HG02763 (cell line): ENCODE results near the gene TNFRSF9.
"Not testable (repeated sequence)": the region's sequence is repeated elsewhere in the genome, so short reads cannot be mapped to it uniquely, and the experiment has no call there.

Source experiments
- ATAC-seq: cut with Tn5 transposase; IDR thresholded peaks from one replicate; pipeline ENCODE4 v1.9.1; 2021; ENCODE audit warnings: mild to moderate bottlenecking, moderate library complexity; ENCODE audit not compliant: unreplicated experiment

The TNFRSF9 gene

DNA sequence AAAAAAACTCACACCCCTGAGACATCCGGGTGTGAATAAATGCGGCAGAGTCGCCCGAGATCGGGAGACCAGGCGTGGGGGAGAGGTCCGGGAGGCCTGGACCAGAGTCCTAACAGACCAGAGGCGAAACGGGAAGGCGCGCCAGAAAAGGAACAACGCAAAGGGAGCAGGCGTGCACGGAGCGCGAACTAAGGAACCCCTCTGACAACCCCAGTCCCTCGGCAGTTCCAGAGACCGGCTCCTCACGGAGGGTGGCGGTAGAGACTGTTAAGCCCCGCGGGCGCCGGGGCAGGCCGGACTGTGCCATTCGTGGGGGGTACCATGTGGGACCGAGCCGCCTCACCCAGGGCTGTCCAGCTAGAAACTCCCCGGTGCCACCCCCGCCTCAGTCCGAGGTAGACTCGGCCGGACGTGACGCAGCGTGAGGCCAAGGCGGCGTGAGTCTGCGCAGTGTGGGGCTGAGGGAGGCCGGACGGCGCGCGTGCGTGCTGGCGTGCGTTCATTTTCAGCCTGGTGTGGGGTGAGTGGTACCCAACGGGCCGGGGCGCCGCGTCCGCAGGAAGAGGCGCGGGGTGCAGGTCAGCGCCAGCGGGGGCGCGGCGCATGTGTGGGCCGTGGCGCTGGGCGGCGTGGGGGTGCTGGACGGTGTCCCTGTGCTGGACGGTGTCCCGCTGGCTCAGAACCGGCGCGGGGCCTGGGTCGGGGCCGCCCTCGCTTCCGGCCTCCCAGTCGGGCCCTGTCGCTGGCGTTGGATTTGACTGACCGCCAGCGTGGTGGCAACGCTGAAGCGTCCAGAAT is 20.8 kb upstream of the TNFRSF9 start, which contains the start of gene PARK7:
Gene PARK7, plus strand, starts transcription at position 496 of the 798 bp plus-strand sequence. CDS start 1,075 bp downstream, outside the sequence.
- ATAC-seq: peak; percentile 93

DNA sequence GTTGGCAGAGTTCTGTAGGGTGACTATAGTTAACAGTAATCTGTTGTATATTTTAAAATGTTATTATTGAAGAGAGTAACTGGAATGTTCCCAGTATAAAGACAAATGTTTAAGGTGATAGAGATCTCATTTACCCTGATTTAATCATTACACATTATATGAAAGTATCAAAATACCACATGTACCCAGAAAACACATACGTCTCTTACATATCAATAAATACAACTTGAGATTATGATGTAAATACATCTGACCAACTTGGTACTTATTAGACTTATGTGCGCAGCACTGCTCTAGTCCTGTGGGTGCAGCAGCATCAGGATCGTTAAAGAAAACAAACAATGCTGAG is 20.2 kb upstream of the TNFRSF9 start:
- no peak for ATAC-seq

DNA sequence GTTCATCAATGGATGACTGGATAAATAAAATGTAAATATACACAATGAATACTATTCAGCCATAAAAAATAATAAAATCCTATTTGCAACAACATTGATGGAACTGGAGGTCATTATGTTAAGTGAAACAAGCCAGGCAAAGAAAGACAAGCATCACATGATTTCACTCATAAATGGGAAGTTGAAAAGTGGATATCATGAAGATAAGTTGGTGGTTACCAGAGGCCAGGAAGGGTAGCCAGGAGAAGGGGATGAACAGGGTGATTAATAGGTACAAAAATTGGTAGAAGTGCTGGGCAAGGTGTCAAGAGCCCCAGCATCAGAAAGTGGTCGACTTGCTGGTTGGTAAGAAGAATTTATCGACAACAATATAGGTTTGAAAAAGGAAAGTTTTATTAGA is 19.5 kb upstream of the TNFRSF9 start:
- no peak for ATAC-seq

DNA sequence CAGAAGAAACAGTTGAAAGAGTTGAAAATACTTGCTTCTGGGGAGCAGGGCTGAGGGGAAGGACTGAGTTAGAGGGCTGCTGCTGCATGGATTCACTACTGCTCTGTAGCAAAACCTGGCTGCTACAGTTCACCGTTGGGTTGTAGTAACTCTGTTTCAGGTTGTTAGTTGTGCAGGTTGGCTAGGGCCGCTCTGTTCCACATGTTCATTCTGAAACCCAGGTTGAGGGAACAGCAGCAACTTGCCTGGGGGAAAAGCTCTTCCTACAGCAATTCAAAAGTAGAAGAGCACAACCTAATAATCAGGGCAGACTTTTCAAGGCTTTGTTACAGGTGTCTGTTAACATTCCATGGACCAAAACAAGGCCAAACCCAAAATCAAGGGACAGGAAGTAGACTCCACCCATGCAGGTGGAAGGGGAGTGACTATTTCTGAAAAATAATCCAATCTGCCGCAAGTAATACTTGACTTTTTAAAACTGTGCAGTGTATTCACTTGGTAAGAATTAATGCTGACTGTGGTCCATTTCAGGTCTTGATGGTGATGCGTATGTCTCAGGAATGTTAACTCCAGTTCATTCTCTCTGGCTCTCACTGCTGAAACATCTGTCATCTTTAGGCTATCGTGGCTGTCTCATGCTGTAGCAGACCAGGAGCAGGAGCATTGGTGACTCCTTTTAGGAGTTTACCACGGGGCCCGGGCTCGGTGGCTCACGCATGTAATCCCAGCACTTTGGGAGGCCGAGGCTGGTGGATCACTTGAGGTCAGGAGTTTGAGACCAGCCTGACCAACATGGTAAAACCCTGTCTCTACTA is 15.8 kb upstream of the TNFRSF9 start:
- ATAC-seq: no peak

- no peak for ATAC-seq
Measured at GRCh38 chr1:7954683-7955082, 14.0 kb upstream of the TNFRSF9 start.

DNA sequence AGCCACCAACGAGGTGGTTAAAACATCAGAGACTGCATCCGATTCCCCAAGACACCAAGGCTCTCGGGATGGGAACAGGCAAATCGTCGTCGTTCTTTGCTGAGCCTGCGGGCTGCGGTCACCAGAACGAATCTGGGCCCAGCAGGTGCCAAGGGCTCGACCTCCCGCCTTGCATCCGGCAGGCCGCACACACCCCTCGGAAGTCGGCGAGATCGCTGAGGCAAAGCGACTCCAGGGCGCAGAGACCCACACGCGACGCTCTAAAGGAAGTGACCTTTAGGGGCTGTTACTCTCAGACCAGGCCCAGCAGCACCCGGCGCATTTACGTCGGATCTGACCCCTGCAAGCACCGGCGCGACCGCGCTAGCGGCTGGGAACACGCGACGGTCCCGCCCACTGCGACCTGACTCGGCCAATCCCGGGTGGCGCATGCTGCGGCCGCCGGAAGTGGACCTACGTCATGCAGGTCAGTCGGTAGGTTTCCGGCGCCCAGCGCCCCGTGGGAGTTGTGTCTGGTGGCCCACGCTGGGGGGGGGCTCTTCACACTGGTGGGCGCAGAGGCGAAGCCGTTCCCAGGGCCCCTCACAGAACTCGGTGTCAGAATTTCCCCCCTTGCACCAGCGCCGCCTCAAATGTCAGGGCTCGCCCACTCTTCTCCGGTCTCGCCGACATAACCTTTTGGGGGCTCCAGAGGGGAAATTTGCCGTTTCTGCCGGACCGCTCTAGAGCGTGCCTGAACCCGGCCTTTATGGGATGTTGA is 13.4 kb upstream of the TNFRSF9 start:
- ATAC-seq: peak; percentile 95

DNA sequence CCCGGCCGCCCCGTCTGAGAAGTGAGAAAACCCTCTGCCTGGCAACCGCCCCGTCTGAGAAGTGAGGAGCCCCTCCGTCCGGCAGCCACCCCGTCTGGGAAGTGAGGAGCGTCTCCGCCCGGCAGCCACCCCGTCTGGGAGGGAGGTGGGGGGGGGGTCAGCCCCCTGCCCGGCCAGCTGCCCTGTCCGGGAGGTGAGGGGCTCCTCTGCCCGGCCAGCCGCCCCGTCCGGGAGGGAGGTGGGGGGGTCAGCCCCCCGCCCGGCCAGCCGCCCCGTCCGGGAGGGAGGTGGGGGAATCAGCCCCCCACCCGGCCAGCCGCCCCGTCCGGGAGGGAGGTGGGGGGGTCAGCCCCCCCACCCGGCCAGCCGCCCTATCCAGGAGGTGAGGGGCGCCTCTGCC is 12.2 kb upstream of the TNFRSF9 start:
- ATAC-seq: not testable (repeated sequence)

DNA sequence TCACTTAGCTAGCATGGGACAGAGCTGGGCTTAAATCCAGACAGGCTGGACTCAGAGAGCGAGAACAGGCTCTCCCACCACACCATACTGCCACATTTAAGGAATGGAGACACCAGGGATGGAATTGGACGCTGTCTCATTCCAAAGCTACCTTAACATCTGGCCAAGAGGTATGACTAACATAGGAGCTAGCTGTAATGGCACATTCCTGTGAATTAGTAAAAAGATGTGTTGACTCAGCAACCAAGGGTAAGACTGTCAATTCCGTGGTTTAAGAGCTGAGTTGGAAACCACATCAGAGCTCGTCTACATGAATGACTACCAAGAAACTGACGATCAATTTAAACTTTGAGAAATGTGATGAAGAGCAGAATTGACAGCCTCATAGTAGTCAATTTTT is 8.3 kb upstream of the TNFRSF9 start:
- no peak for ATAC-seq

GRCh38 chr1:7943251-7943650 is 2.6 kb upstream of the TNFRSF9 start:
- ATAC-seq: no peak

DNA sequence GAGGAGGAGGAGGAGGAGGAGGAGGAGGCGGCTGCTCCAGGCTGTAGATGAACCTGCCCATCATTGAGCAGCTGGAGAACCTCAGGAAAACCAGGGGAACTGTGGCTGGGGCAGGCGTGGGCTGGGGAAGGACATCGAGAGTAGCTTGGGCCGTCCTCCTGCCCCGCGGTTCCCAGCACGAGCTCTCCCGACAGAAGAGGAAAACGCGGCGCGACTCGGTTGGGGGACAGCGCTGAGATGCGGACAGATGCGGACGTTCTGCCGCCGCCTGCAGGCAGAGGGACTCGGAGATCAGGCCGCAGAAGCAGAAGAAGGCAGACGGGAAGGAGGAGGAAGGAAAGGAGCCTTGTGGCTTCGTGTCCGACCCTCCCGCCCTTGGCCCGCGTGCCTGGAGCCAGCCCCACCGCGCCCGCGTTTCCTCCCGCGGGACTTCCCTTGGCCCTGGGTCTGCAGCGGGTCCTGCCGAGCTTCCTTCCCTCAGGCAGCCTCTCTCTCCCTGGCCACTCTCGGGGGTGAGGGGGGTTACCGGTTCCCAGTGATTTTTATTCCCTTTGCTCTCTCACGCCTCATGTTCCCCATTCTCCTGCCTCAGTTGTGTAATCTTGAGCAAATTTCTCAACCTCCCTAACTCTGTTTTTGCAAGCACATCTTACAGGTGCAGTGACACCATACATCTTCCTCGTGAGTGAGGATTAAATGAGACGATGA is 1.7 kb upstream of the TNFRSF9 start:
- ATAC-seq: no peak

DNA sequence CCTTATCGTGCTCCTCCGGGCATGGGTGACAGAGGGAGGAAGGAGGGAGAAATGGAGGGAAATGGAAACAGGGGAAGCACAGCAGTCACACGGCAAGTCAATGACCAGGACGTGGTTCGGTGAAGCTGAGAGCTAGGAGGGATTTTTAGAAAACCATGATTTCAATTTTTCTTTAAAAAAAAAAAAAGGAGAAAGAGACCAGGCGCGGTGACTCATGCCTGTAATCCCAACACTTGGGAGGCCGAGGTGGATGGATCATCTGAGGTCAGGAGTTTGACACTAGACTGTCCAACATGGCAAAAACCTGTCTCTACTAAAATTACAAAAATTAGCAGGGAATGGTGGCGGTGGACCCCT is 776 bp upstream of the TNFRSF9 start:
- no peak for ATAC-seq

GRCh38 chr1:7940034-7940433 is 605 bp downstream of the TNFRSF9 start:
- no peak for ATAC-seq

DNA sequence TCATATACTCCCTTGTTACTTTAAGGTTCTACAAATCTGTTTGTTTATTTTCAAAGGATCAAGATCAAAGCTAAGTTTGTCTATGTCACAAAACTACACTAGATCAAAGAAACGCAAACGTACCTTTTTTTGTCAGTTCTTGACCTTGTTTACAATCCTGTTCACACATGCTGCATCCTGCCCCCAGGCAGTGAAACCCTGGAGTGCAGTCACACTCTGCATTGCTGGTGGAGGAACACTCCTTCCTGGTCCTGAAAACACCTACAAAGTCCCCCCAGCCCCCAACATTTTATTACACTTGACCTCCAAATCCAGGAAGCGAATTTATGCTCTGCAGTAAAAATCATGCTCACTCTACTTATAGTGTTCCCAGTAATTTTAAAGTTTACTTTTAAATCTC is 2.6 kb downstream of the TNFRSF9 start:
- ATAC-seq: no peak

- ATAC-seq: no peak
Measured at GRCh38 chr1:7932524-7933138, 8.0 kb downstream of the TNFRSF9 start.

GRCh38 chr1:7931446-7931812 is 9.2 kb downstream of the TNFRSF9 start:
- ATAC-seq: no peak

DNA sequence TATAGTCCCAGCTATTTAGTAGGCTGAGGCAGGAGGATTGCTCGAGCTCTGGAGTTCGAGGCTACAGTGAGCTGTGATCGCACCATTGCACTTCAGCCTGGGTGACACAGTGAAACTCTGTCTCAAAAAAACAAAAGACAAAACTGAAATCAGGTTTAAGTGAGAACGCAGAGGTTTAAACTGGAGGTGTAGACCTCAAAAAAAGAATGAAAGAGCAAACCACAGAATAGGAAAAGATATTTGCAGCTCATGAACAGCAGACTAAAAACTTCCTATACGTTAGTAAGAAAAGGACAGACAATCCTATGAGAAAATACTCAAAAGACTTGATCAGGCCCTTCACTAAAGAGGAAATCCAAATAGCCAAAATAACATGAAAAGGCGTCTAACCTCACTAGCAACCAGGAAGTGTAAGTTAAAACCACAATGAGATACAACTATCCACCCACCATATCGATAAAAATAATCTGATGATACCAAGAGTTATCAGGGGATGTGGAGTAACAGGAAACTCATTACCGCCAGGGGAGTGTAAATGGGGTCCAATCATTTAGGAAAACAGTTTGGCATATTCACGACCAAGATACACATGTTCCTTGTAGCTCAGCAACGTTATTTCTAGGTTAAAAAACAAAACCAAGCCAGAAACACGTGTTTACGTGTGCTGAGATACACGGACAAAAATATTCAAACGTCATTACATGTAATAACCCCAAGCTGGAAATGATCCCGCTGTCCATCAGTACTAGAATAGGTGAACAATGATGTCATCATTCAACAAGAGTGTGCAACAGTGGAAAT is 9.8 kb downstream of the TNFRSF9 start:
- no peak for ATAC-seq

DNA sequence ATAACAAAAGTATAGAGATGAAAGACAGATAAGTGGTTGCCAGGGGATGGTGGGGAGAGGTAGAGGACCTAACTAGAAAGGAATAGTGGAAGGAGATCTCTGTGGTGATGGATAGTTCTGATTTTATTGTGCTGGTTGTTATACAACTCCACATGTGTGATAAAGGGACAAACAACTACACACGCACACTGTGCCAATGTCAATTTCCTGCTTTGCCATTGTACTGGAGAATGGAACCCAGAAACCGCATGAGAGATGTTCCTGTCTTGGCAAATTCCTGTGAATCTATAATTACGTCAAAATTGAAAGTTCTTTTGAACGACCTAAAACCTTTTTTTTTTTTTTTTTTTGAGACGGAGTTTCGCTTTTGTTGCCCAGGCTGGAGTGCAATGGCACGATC is 11.0 kb downstream of the TNFRSF9 start:
- no peak for ATAC-seq

DNA sequence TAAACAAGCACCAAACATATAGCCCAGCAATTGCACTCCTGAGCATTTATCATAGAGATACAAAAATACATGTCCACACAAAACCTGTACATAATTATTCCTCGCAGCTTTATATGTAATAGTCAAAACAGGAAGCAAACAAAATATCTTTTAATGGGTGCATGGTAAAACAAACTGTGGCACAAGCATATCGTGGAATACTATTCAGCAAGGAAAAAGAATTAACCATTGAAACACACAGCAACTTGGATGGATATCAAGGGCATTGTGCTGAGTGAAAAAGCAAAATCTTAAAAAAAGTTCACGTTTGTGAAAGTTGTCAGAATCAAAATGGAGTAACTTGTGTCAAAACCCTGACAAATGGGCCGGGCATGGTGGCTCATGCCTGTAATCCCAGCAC is 12.4 kb downstream of the TNFRSF9 start:
- no peak for ATAC-seq

DNA sequence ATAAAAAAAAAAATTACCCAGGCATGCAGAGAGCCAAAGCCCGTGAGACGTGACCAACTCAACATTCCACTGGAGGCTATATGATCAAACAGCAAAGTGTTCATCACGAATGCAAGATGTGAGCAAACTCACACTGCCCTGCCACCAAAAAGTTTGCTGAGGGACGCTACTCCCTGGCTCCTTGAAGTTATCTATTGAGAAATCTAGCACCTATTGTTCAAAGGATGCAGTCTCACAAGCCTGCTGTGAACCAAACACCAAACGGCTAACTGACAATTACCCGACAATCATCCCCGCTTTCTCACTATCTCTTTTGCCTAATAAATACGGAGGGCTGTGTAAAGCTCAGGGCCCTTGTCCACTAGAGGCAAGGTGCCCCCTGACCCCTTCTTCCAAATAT is 13.6 kb downstream of the TNFRSF9 start:
- not testable (repeated sequence) for ATAC-seq

DNA sequence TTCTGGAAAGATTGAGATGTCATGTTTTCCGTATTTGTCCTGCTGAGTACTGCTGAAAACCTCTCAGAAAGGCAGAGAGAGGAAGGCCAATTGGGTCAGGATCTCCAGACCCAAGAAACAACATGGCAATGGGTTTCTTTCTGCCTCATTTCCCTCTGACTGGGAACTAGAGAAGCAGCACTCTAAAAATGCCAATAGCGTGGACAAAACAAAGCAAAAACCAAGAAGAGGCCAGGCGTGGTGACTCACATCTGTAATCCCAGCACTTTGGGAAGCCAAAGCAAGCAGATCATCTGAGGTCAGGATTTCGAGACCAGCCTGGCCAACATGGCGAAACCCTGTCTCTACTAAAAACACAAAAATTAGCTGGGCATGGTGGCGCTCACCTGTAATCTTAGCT is 18.3 kb downstream of the TNFRSF9 start:
- ATAC-seq: no peak
